ENCODE data around the gene PLEKHG3.

DNA sequence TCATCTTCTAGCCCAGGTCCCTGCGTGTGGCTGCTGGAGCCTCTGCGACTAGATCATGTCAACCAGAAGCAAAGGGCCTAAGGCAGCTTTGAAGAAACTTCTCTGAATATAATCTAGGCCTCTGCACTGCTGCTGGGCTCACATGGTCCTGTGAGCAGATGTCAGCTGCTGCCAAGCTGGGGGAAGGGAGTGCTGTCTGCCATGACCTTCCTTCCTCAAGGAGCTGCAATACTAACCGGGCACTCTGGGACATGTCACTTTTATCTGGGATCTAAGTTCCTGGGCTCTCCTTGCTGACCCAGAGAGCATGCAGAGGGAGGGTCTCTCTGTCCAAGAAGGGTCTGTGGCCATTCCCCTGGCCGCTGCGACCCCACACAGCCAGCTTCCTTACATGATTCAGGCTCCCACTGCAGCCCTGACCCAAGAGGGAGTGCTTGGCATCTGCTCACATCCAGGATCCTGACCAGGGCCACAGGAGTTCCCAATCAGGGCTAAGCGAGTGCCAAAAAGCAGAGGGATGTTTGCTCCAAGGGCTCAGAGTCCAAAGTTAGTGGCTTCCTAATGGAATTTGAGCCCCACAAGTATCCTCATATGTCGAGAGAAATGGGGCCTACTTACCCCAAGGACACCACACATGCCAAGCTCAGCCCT lies 74.0 kb downstream of the PLEKHG3 start:
- TF ChIP-seq, protein P1, sequence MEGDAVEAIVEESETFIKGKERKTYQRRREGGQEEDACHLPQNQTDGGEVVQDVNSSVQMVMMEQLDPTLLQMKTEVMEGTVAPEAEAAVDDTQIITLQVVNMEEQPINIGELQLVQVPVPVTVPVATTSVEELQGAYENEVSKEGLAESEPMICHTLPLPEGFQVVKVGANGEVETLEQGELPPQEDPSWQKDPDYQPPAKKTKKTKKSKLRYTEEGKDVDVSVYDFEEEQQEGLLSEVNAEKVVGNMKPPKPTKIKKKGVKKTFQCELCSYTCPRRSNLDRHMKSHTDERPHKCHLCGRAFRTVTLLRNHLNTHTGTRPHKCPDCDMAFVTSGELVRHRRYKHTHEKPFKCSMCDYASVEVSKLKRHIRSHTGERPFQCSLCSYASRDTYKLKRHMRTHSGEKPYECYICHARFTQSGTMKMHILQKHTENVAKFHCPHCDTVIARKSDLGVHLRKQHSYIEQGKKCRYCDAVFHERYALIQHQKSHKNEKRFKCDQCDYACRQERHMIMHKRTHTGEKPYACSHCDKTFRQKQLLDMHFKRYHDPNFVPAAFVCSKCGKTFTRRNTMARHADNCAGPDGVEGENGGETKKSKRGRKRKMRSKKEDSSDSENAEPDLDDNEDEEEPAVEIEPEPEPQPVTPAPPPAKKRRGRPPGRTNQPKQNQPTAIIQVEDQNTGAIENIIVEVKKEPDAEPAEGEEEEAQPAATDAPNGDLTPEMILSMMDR (IDR thresholded peaks at IDR 0.05) = no peak
- TF ChIP-seq POLR2A (IDR thresholded peaks at IDR 0.05) (no peak), EP300 (IDR thresholded peaks at IDR 0.05) (no peak)
